SK-N-SH (cell line): Measurements from ENCODE around the gene RAB3B. TPM values are rescaled to one million over a fixed set of nuclear protein-coding genes. Genes with fewer than 3 reads are reported as not detected.

ENCODE experiments used
- CTCF ChIA-PET: fragments of 300-600, 350-600 bp; formaldehyde crosslinking; extraction: SDS; loops from one replicate; lab custom pipeline; 2021; lab: Yijun Ruan, JAX
- POLR2A ChIA-PET: fragments of 350-600 bp; sonication (Branson Sonifier 250); formaldehyde crosslinking; extraction: SDS; loops from one replicate; lab custom pipeline; 2020; ENCODE audit warnings: antibody characterized with exemption, inconsistent platforms; lab: Yijun Ruan, JAX
- DNase-seq: peaks from one replicate; pipeline ENCODE4 v3.0.0; 2012
- H2AFZ ChIP-seq: fragments of 200-600 bp; sonication (generic); 2 replicates; pipeline ENCODE4 v1.8.1; 2016; ENCODE audit warnings: antibody characterized with exemption, mild to moderate bottlenecking, low read depth
- H3F3A ChIP-seq: fragments of 200-600 bp; sonication (generic); replicated peaks from 2 replicates; pipeline ENCODE3; 2016; ENCODE audit warnings: antibody characterized with exemption, mild to moderate bottlenecking; ENCODE audit not compliant: insufficient read depth
- H3K27ac ChIP-seq, 2 experiments: fragments of 200-500 bp in 1 of 2; fragments of 200-600 bp in 1 of 2; sonication (Bioruptor generic) in 1 of 2; sonication (generic), shearing (Covaris generic) in 1 of 2; 2 replicates each; pipeline versions ENCODE4 v1.5.1 to v1.6.1; 2014 to 2016; ENCODE audit warnings: low read depth in 2 of 2, inconsistent platforms in 1 of 2, low read length in 1 of 2, mild to moderate bottlenecking in 1 of 2, mixed read lengths in 1 of 2
- H3K27me3 ChIP-seq: fragments of 200-600 bp; sonication (generic), shearing (Covaris generic); 2 replicates; pipeline ENCODE4 v1.6.1; 2016; ENCODE audit warnings: mixed run types; ENCODE audit not compliant: insufficient read depth
- H3K36me3 ChIP-seq, 2 experiments: fragments of 200-500 bp in 1 of 2; fragments of 200-600 bp in 1 of 2; sonication (Bioruptor generic) in 1 of 2; sonication (generic) in 1 of 2; replicated peaks in 1 of 2; 2 replicates each; pipeline versions ENCODE3 to v1.5.1; 2014 to 2016; ENCODE audit warnings: low read length in 1 of 2, mild to moderate bottlenecking in 1 of 2; ENCODE audit not compliant: insufficient read depth in 2 of 2, control insufficient read depth in 1 of 2
- H3K4me1 ChIP-seq, 2 experiments: fragments of 200-500 bp in 1 of 2; fragments of 200-600 bp in 1 of 2; sonication (Bioruptor generic) in 1 of 2; sonication (generic), shearing (Covaris generic) in 1 of 2; 2 replicates each; pipeline versions ENCODE4 v1.5.1 to v1.6.1; 2014 to 2016; ENCODE audit warnings: low read depth in 1 of 2, low read length in 1 of 2, mixed run types in 1 of 2; ENCODE audit not compliant: insufficient read depth in 2 of 2, control insufficient read depth in 1 of 2
- H3K4me2 ChIP-seq: fragments of 200-600 bp; sonication (generic), shearing (Covaris generic); 2 replicates; pipeline ENCODE4 v1.6.1; 2017; ENCODE audit warnings: mixed run types
- H3K4me3 ChIP-seq, 2 experiments: fragments of 200-500 bp in 1 of 2; fragments of 200-600 bp in 1 of 2; sonication (Bioruptor generic) in 1 of 2; sonication (generic), shearing (Covaris generic) in 1 of 2; 2 replicates each; pipeline versions ENCODE4 v1.5.1 to v1.8.1; 2014 to 2016; ENCODE audit warnings: low read depth in 2 of 2, inconsistent platforms in 1 of 2, low read length in 1 of 2, mild to moderate bottlenecking in 1 of 2, mixed read lengths in 1 of 2, moderate library complexity in 1 of 2
- H3K79me2 ChIP-seq: fragments of 200-600 bp; sonication (generic); 2 replicates; pipeline ENCODE4 v1.8.1; 2017; ENCODE audit warnings: mild to moderate bottlenecking; ENCODE audit not compliant: insufficient read depth
- H3K9ac ChIP-seq: fragments of 200-600 bp; sonication (generic); 2 replicates; pipeline ENCODE4 v1.6.1; 2017; ENCODE audit warnings: mixed run types
- H3K9me2 ChIP-seq: fragments of 200-600 bp; sonication (generic); 2 replicates; pipeline ENCODE4 v1.6.1; 2017; ENCODE audit warnings: mixed run types
- H3K9me3 ChIP-seq: fragments of 200-600 bp; sonication (generic); 2 replicates; pipeline ENCODE4 v1.6.1; 2017; ENCODE audit warnings: mixed run types, mild to moderate bottlenecking, moderate library complexity
- H4K20me1 ChIP-seq: fragments of 200-600 bp; sonication (generic); 2 replicates; pipeline ENCODE4 v1.6.1; 2017; ENCODE audit warnings: mild to moderate bottlenecking, mixed run types; ENCODE audit not compliant: insufficient read depth
- CTCF ChIP-seq: fragments of 200-600 bp; sonication (generic); IDR thresholded peaks from 2 replicates; pipeline ENCODE4 v1.6.1; 2017; ENCODE audit warnings: antibody characterized with exemption, mild to moderate bottlenecking, moderate library complexity
- EP300 ChIP-seq, 2 experiments: IDR thresholded peaks; 2 replicates each; pipeline versions ENCODE4 v1.4.0 to v1.6.1; 2012; ENCODE audit warnings: borderline replicate concordance in 1 of 2, low read depth in 1 of 2, low read length in 1 of 2
- EZH2phosphoT487 ChIP-seq: fragments of 200-600 bp; sonication (generic); IDR thresholded peaks from 2 replicates; pipeline ENCODE4 v1.6.1; 2017; ENCODE audit warnings: low read depth, mixed run types, mild to moderate bottlenecking, antibody characterized with exemption, moderate library complexity, borderline replicate concordance
- FOSL2 ChIP-seq: IDR thresholded peaks from 2 replicates; pipeline ENCODE4 v1.4.0; 2012; ENCODE audit warnings: low read depth, mild to moderate bottlenecking, moderate library complexity, borderline replicate concordance
- FOXM1 ChIP-seq: IDR thresholded peaks from 2 replicates; pipeline ENCODE4 v1.4.0; 2012; ENCODE audit warnings: low read depth, mild to moderate bottlenecking
- GATA2 ChIP-seq: sonication (generic); formaldehyde crosslinking; IDR thresholded peaks from 2 replicates; pipeline ENCODE4 v1.5.0; 2020; ENCODE audit warnings: mild to moderate bottlenecking, missing genetic modification reagents
- IRF3 ChIP-seq: fragments of 150-350 bp; IDR thresholded peaks from 2 replicates; pipeline ENCODE4 v1.6.1; 2016; ENCODE audit warnings: mild to moderate bottlenecking, low read depth, low read length
- JUND ChIP-seq: IDR thresholded peaks from 2 replicates; pipeline ENCODE4 v1.4.0; 2012
- MEF2A ChIP-seq: IDR thresholded peaks from 2 replicates; pipeline ENCODE4 v1.4.0; 2012; ENCODE audit warnings: low read depth, borderline replicate concordance
- NFIC ChIP-seq: IDR thresholded peaks from 2 replicates; pipeline ENCODE4 v1.4.0; 2012; ENCODE audit warnings: borderline replicate concordance
- NRF1 ChIP-seq: IDR thresholded peaks from 2 replicates; pipeline ENCODE4 v1.6.1; 2012; ENCODE audit warnings: low read depth, mild to moderate bottlenecking, low read length
- PBX3 ChIP-seq: IDR thresholded peaks from 2 replicates; pipeline ENCODE4; 2012
- POLR2AphosphoS5 ChIP-seq: IDR thresholded peaks from 2 replicates; pipeline ENCODE4 v1.6.1; 2012; ENCODE audit warnings: low read depth, low read length
- RAD21 ChIP-seq: IDR thresholded peaks from 2 replicates; pipeline ENCODE4 v1.6.1; 2012; ENCODE audit warnings: mild to moderate bottlenecking, low read length
- REST ChIP-seq: IDR thresholded peaks from 2 replicates; pipeline ENCODE4 v1.6.1; 2012; ENCODE audit warnings: mild to moderate bottlenecking, low read depth, low read length, moderate library complexity
- RFX5 ChIP-seq: IDR thresholded peaks from 2 replicates; pipeline ENCODE4 v1.6.1; 2012; ENCODE audit warnings: mild to moderate bottlenecking, improper control_type of control experiment, low read length
- TEAD4 ChIP-seq: IDR thresholded peaks from 2 replicates; pipeline ENCODE4 v1.4.0; 2012; ENCODE audit warnings: mild to moderate bottlenecking, borderline replicate concordance; ENCODE audit not compliant: insufficient read depth
- USF1 ChIP-seq: IDR thresholded peaks from 2 replicates; pipeline ENCODE4 v1.4.0; 2012; ENCODE audit warnings: low read depth, borderline replicate concordance
- ZBTB33 ChIP-seq: IDR thresholded peaks from 2 replicates; pipeline ENCODE4 v1.4.0; 2012; ENCODE audit warnings: low read depth, borderline replicate concordance
- WGBS: methylation state at CpG from one replicate; pipeline ENCODE4 v1.1.6; 2017; ENCODE audit warnings: low lambda C conversion rate; 5-methylcytosine and 5-hydroxymethylcytosine counted together
- polyA plus RNA-seq, 3 experiments: library from polyadenylated mRNA; depleted of rRNA; stranded (reverse); fragments of >200 nt; gene quantifications; 2 replicates each; pipeline ENCODE4 v1.2.3, GENCODE V29; 2012

RAB3B gene
- polyA plus RNA-seq, 1 of the 3 experiments (the other 2 are of a cell fraction), result 10.2 TPM

GRCh38 chr1:51960262-51960661 is 30.2 kb downstream of the RAB3B start:
- CTCF ChIA-PET, result interaction anchor here (1.2 to 2.2 kb wide), 2 partner anchors 28 to 64 kb away, joined by 4 to 9 read pairs; no protein-coding TSS in a partner anchor
- WGBS, result 87% methylated on average over 3 of the region's 3 CpGs
- Histone ChIP-seq H3K4me2 (no peak overlapping the region), H3K9me3 (no peaks in the 10 kb centered on the region), H3K4me3 (no peak overlapping the region), H4K20me1 (no peaks in the 10 kb centered on the region), H3K27me3 (no peaks in the 10 kb centered on the region), H3K9me2 (no peaks in the 10 kb centered on the region), H3K27ac (no peak overlapping the region), H3F3A (peaks cover 9% of the 10 kb centered on the region), H3K4me1 (peaks cover 7 to 44% of the 10 kb centered on the region in 2 experiments; a peak in 2 of 4 replicates), H3K36me3 (peaks cover 0 to 9% of the 10 kb centered on the region in 2 experiments), H3K79me2 (peaks cover 71% of the 10 kb centered on the region; the same call in 1 of the 2 replicates), H3K9ac (no peak overlapping the region), H2AFZ (no peak overlapping the region)
- POLR2A ChIA-PET, result no interaction called here
- TF ChIP-seq JUND (no peak), TEAD4 (no peak), MEF2A (no peak), GATA2 (CRISPR knock-in tag) (no peak), CTCF (no peak), NRF1 (no peak), FOXM1 (no peak), USF1 (no peak), EZH2phosphoT487 (no peak), IRF3 (no peak), FOSL2 (no peak), PBX3 (no peak), RFX5 (no peak), POLR2AphosphoS5 (no peak), ZBTB33 (no peak), RAD21 (no peak), EP300 (IDR thresholded peaks at IDR 0.05; ENCODE audit: borderline replicate concordance in 1 of 2, low read depth in 1 of 2, low read length in 1 of 2) (no peak), NFIC (no peak), REST (no peak)
- DNase-seq, result no peak
